Hepatic stellate cell (primary cell): Measurements from ENCODE around the gene B4GALT6.

ENCODE experiments used
- DNase-seq: peaks from one replicate; pipeline ENCODE4 v3.0.0; 2011; ENCODE audit warnings: low spot score

Gene B4GALT6

DNA sequence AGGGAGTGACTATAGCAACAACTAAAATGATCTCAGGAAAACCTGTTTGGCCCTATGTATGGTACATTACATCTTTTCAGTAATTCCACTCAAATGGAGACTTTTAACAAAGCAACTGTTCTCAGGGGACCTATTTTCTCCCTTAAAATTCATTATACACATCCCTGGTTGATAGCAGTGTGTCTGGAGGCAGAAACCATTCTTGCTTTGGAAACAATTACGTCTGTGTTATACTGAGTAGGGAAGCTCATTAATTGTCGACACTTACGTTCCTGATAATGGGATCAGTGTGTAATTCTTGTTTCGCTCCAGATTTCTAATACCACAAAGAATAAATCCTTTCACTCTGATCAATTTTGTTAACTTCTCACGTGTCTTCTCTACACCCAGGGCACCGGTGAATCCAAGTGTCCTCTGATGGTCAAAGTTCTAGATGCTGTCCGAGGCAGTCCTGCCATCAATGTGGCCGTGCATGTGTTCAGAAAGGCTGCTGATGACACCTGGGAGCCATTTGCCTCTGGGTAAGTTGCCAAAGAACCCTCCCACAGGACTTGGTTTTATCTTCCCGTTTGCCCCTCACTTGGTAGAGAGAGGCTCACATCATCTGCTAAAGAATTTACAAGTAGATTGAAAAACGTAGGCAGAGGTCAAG lies 91.7 kb downstream of the B4GALT6 start:
- DNase-seq = no peak

GRCh38 chr18:31591628-31592027 lies 92.8 kb downstream of the B4GALT6 start, which contains the start of gene TTR:
Gene TTR (plus strand): TSS chr18:31591877. CDS start chr18:31591903, 26 bp downstream.
- no peak for DNase-seq

- no peak for DNase-seq
Observed at GRCh38 chr18:31591113-31591512, 93.3 kb downstream of the B4GALT6 start.

- DNase-seq = no peak
Observed at GRCh38 chr18:31590570-31590969, 93.8 kb downstream of the B4GALT6 start.

GRCh38 chr18:31587529-31587928 lies 96.9 kb downstream of the B4GALT6 start:
- no peak for DNase-seq

DNA sequence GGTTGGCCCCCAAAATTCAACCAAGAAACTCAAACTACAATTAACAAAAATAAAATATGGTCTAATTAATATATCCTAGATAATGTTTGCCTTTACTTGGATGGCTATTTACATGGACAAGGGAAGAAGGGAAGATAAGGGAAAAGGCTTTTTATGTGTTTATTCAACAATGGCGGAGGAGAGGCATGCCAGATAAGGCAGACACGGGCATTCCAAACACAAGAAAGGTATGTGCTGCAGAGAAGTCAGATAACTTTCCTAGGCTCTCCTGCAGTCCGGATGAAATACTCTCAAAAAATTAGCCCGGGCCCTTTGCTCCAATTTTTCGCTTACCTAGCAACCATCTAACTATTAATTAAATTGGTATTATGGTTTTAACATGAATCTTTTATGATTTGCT lies 97.8 kb downstream of the B4GALT6 start:
- no peak for DNase-seq

GRCh38 chr18:31585991-31586390 lies 98.4 kb downstream of the B4GALT6 start:
- no peak for DNase-seq

- DNase-seq = no peak
Observed at GRCh38 chr18:31583185-31583854, 101.1 kb downstream of the B4GALT6 start.

GRCh38 chr18:31581498-31582197 lies 102.7 kb downstream of the B4GALT6 start:
- DNase-seq = no peak

DNA sequence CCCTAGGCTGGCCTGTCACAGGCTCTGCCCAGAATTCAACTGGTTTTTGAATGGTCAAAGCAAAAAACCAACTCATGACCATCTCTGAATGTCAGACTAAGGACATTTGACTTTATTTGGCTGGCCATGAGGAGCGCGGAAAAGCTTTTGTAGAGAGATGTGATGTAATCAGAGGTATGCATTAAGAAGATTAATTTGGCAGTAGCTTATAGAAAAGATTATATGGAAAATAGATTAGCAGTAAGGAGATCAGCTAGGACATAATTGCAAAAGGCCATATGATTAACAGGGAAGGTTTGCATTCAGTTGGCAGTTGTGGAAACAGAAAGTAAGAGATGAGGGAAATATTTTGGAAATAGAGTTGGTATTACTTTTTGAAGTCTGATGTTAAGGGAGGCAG lies 105.0 kb downstream of the B4GALT6 start:
- DNase-seq = no peak

DNA sequence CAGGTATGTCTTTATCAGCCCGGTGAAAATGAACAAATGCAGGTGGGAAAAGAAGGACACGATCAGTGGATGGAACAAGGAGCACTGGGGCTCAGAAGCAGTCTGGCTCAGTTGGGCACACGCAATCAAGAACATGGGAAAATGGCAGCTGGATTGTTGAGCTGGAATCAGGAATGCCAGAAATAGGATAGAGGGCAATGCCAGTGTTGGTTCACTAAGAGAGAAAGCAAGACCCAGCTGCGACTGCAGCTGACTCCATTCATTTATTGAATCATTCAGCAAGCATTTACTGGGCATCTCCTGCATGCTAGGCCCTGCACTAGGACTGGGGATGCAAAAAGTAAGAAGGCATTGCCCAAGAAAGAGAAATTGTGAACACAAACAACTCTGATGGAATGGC lies 106.3 kb downstream of the B4GALT6 start:
- DNase-seq = no peak

DNA sequence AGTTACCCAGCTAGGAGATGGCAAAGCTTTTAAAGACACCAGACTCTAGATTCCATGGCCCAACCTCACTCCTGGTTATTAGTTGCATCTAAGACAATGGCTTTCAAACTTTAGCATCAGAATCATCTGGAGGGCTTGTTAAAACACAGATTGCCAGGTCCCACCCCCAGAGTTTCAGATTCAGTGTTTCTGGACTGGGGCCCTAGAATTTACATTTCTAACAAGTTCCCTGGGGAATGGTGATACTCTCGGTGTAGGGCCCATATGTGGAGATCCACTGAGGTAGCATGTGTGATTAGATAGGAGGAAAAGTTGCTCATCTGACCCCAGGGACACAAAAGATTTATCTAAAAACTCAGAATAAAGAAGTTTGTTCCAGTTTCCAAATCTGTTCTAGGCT lies 107.2 kb downstream of the B4GALT6 start:
- DNase-seq = no peak

DNA sequence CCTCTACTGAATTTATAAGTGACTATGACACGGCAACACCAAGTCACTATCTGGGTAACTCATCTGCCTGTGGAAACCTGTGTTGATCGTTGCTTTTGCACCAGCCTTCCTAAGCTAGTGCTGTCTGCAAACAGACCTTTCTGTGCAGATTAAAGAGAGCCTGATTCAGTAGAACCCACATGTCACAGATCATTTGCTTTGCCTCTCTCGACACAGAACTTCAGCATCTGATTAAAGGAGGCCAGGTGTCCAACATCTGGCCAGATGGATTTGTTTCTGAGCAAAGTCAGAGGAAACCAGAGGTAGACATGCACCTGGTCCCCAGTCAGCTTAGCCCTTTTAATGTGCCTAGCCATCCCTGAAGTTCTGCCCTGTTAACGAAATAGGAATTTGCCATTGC lies 107.7 kb downstream of the B4GALT6 start:
- no peak for DNase-seq

DNA sequence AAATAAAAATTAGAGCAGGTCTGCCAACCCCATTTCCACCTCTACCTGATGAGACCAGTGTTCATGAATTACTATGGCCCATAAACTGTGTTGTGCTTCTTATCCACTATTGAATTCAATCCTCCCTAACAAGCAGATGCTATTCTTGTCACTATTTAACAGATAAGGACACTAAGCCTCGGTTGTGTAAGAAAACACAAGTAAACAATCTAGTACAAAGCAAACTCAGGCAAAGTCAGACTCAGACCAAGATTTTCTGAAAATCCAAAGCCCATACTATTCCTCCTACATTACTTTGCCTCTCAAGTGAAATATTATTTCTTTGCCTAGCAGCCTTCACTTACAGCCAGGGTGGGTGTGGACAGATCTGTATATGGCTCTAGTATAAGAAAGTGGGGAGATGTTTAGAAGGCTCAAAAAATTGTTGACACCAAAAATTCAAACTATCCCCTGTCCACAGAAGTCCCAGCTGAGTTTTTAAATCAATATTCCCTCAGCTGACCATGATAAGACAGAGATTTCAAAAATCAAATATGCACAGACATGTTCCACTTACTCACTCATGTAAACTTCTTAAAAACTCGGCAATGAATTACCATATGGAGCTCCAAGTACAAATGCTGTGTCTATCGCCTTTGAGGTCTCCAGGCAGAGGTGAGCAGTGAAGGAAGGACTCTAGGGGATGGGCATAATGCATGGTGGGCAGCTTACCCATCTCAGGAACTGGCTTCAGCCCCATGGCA lies 108.7 kb downstream of the B4GALT6 start:
- no peak for DNase-seq

DNA sequence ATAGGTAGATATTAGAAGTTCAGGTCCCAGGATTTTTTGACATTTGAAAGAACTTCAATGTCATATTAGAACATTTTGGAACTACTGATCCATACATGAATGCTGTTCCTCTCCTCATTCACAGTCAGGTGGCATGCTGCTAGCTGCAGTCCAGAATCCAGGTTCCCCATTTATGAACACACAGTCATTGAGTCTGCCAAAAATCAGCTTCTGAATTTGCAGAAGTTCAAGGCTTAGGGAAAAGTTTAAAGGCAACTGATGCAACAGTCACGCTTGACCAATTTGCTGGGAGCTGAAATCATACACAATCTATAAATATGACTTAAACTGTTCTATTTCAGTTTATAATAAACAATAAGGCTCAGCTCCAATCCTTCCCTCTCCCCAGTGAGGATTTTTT lies 110.0 kb downstream of the B4GALT6 start:
- DNase-seq = no peak
